ENCODE results near the gene TUBA1C.
A peak's percentile ranks its signal among the peaks of the same experiment; 100 is the strongest.
"Not testable (repeated sequence)": the region's sequence is repeated elsewhere in the genome, so short reads cannot be mapped to it uniquely, and the experiment has no call there.

TUBA1C gene

DNA sequence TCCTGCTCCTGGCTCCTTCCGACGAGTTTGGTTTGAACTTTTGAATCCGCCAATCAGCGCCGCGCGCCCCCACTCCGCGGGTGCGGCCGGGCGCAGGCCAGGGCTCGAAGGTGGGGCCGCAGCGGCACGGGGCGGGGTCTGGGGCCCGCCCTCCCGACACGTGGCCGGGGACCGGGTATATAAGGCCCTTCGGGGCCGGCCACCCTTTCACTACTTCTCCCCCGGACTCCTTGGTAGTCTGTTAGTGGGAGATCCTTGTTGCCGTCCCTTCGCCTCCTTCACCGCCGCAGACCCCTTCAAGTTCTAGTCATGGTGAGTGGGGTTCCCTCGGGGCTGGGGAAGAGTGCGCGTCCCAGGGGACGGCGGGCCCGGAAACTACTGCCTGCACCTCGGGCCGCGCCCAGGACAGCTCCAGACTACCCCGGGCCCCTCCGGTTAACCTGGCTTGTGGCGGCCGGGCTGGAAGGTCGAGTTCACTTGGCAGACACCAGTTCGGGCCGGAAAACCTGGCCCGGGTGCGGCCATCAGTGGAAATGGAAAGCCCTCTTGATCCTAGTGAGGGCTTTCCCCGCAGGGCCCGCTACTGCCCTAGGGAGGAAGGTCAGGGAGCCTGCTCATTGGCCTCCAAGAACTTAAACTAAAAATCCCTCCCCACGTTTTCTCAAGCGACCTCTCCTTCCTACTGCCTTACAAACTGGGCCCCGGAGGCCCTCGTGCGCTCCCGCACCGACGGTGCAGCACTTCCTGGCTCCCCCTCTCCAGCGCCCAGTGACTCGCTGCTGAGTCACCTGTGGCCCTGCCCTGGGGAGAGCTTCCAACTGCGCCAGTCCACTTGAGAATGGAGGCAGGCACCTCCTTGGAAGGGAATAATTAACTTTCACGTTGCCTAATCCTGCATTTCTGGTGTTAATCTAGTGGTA is at the start of gene TUBA1C:
TUBA1C (plus strand) TSS at position 210 of the 920 bp plus-strand sequence; CDS start at position 310, 100 bp downstream.
- DNase-seq: peak; percentile 86 to 90

DNA sequence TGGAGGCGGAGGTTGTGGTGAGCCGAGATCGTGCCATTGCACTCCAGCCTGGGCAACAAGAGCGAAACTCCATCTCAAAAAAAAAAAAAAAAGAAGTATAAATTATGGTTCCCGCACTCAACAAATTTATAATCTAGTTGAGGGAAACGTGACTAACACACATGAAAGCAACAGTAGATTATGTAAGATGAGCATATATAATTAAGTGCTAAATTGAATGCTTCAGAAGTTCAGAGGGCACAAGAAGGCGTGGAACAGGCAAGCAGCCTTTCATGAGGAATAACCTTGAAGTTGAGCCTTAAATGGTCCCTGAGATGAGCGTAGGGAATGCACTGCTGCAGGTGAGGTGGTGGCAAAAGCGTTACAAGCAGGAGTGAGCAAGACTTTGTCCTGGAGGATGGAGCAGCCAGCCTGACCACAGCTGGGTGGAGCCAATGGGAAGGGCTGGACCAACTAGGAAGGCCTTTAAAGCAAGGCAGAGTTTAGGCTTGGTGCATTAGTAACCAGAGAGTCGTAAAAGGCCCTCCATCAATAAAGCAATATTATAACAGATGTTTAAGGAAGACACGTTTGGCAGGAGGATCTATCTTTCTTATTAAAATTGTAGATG is 45.4 kb upstream of the TUBA1C start:
- DNase-seq: no peak

DNA sequence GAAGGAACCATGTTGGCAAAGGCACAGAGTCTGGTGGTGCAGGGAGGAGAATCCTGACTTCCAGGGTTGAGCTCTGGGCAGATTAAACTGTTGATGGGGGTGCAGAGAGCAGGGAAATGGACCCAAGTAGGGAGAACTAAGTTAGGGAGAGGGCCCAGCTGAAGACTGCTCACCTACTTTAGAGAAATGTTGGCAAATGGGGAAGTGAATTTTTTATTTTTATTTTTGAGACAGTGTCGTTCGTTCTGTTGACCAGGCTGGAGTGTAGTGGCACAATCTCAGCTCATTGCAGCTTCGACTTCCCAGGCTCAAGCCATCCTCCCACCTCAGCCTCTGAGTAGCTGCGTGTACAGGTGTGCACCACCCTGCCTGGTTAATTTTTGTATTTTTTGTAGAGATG is 43.9 kb upstream of the TUBA1C start:
- no peak for DNase-seq

DNA sequence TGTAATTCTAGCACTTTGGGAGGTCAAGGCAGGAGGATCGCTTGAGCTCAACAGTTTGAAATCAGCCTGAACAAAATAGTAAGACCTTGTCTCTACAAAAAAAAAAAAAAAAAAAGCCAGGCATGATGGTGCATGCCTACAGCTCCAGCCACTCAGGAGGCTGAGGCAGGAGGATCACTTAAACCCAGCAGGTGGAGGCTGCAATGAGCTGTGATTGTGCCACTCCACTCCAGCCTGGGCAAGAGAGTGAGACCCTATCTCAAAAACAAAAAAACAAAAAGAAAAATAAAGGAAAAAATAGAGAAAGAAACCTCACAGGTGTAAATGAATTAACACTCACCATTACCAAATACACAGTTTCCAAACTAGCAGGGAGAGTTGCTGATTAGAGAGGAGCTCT is 41.8 kb upstream of the TUBA1C start:
- DNase-seq: no peak

DNA sequence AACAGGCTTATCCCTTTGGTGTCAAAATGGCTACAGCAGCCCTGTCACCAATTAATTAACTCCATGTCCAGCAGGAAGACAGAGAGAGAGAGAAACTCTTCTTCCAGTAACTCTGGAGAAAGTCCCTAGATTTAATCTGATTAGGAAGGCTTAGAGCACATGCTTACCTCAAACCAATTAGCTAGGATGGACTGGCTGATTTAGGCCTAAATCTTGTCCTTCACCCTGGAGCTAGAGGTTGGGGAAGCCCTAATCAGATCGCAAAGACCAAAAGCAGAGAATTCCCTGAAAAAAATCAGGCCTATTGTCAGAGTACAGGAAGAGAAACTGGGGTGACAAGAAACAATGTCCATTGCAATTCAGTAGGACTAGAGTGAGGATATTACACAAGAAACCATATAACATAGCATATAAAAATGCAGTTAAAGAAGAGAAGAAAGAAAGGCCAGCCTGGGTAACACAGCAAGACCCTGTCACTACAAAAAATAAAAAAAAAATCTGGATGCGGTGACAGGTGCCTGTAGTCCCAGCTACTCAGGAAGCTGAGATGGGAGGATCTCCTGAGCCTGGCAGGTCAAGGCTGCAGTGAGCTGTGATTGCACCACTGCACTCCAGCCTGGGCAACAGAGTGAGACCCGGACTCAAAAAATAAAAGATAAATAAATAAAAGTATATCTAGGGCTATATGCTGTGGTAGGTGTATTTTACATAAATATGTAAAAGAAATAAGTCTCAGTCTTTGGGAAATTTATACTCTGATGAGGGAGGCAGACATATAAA is 41.1 kb upstream of the TUBA1C start:
- DNase-seq: no peak

DNA sequence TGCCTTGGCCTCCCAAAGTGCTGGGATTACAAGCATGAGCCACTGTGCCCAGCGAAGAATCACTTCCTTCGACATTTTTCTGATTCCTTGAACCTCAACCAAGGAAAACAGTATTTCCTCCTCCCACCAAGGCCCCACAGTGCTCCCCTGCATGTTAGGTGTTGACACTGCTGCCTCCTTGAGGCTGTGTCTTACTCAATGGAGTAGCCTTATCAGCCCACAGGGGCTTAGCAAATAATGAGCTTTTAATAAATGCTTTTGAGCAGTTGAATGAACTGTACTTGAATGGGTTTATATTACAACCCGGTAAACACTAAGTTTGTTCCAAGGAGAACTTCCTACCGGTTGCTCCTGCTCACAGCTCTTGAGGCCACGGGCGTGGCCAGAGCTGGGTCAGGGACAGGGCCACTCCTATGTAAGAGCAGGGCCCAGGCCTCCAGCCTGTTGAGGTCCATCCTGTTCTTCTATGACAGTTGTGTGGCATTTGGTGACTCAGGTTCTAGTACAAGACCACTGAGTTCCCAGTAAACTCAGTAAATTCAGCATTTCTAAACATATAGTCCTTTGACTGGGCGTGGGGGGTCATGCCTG is 39.2 kb upstream of the TUBA1C start:
- DNase-seq: no peak

DNA sequence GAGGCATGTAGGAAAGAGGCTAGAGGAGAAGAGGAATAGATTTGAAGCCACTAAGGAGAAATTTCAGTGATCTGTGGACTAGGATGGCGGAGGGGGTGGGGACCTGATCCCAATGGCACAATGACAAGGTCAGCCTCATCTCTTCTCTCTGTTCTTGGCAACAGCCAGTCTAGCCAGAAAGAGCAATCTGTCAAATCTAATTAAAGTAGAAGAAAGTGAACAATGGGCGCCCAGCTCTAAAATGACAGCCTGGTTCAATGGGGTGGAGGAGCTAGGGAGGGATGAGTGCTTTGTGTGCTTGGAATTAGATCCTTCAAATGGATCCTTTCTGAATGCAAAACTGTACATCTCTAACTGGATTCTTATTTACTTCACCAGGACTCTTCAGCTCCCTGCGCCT is 37.2 kb upstream of the TUBA1C start:
- DNase-seq: no peak

DNA sequence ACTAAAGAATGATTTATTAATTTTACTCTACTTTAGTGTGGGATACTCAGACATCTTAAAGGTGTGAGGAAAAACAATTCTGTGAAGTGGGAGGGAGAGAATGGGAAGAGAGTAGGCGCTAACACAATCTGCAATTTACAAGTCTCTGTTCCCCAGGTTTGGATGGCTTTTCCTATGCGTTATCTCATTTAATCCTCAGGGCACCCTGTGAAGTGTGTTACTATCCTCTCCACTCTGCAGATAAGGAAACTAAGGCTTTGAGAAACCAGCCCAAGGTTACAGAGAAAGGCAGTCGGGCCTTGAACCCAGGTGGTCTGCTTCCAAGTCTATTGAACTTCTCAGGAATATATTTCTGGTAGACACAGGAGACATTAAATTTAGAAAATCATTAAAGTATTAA is 36.2 kb upstream of the TUBA1C start:
- DNase-seq: no peak

DNA sequence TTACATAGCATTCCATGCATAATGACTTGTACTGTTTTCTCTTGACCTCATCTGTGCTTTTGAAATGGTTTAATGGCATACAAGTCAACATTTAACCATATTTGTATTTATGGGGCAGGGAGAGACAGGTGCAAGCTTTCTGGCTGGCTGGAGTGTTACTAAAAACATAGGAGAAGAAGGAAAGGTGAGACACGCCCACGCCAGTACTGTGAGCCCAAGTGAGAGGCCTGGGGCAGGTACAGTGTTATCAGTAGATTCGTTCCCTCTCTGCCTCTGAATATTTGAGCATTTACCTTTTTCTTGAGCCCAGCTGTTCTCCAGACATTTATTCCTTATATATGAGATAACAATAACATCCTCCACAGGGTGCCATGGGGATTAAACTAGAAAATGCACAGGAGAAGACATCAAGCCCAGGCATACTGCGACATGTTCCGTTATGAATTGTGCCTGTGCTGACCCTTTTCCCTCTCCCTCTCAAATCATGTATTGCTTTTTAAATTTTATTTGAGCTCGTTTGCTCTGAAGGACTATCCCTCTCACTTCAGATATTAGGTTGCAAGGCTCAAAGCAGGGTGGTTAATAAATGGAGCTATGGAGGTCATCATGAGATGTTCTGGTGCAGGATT is 34.6 kb upstream of the TUBA1C start:
- no peak for DNase-seq

DNA sequence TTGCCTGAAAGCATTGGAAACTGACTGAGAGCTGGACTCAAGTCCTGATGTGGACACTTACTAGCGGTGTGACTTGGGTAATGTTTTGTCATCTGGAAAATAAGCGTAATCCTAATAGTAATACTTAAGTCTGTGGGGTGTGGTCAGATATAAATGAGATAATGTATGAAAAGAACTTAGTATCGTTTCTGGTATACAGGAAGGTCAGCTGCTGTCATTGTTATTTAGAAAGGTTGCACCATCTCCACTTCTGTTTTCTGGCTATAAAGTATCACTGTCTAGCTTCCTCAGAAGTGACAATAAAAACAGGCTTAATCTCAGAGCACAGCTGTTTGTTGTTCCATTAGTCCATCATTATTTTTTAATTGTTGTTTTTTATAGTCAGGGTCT is 34.1 kb upstream of the TUBA1C start:
- no peak for DNase-seq

DNA sequence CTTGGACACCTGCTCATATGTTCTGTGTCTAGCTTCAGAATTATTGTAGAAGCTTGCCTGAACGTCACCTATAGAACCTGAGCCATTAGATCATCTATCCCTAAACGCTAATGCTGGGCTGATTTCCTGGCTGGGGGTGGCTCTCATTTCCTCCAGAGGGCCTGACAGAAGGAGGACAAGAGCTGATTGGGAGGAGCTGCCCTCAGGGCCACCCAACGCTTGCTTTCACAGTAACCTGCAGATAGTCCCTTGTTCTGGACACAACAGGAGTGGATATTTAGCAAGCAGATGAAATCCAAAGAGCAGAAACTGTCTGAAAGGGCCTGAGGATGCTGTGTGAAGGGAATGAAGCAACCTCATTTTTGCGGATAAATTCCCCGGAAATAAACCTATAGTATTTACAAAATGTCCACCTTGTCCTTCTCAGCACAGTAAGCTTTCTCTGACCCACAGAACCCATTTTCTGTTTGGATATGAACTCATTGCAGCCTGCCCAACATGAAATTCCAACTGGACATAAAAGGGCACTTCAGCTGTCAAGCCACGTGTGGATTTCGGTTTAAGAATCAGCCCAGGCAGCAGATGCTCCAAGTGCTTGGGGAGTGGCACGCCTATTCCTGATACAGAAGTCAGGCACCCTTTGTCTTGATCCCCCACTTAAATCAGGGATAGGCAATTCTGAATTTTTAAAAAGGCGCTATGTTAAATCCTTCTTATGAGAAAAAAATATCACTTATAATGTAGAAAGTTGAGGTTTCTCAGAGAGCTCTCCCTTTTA is 32.8 kb upstream of the TUBA1C start:
- no peak for DNase-seq

DNA sequence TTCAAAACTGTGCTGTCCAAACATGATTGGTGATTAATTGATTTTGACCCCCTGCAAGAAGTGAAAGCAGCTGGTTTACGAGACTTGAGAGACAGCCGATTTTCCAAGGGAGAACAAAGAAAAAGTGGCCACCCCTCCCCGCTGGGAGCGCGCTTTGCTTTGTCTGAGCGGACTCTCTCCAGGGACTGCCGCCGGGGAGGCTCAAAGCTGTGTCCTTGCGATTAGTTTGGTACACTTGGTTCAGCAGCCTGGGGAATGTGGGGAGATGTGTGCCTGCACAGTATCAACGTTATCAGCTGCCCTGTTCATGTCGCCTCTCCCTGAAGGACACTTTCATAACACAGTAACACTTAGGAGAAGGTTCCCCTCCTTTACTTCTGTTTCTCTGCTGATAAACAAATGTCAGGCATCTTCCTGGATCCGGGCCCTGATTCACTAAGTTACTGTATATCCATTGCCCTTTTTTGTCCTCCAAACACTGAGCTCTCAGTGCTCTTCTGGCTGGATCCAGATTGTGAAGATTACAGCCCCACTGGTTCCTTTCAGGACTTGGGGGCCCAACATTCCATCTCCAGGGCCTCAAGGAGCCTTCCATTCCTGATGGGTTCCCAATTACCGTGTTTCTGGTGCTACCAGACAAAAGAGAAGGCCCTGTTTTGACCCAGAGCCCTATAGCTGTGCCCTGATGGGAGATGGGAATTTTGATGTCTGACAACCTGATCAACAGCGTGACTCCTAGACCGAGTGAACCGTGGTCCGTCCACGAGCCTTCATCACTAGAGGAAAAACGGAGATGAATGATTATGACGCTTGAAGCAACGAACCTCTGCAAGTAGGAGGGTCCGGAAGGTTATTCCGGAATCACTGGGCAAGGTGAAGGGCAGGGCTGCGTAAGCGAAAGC is 31.7 kb upstream of the TUBA1C start:
- no peak for DNase-seq

DNA sequence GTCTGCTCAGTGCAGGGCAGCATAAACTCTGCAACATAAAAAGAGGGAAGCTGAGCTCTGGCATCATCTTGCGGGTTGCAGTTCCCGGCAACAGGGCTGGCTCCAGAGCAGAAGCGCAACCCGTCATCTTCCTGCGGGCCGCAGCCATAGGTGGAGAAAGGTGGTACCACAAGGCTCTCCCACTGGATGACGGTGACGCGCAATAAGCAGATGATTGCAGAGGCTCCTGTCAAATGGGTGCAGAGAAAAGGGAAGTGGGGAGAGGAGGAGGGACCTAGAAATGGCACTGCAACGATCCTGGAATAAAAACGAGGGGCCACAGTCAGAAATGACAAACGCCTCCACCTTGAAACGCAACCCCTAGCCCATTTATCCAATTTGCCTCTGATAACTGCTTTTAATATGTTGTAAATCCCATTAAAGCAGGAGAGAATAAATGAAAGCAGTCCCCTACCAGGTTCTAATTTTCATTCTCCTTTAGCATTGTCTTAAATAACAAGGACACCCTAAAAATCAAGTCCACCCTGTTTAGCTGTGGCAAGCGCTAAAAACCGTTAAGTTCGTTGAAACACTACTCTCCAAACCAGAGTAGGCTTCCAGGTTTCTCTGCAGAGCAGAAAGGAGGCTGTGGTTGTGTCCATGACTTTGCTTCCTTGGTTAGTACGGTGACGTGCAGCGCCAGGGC is 30.9 kb upstream of the TUBA1C start:
- peak in 1 of 2 donors; percentile 2 for DNase-seq

DNA sequence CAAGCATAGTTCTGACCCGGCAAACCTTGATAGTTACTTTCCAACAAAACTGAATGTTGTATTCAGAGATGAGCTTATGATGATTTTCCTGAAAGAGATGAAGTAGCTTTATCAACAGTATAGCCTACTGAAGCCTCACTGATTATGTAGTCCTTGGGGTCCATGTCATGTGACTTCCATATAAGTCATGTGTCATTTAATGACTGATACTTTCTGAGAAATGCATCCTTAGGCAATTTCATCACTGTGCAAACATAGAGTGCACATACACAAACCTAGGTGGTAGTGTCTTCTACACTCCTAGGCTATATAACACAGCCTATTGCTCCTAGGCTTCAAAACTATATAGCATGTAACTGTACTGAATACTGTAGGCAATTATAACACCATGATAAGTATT is 28.5 kb upstream of the TUBA1C start:
- DNase-seq: no peak

DNA sequence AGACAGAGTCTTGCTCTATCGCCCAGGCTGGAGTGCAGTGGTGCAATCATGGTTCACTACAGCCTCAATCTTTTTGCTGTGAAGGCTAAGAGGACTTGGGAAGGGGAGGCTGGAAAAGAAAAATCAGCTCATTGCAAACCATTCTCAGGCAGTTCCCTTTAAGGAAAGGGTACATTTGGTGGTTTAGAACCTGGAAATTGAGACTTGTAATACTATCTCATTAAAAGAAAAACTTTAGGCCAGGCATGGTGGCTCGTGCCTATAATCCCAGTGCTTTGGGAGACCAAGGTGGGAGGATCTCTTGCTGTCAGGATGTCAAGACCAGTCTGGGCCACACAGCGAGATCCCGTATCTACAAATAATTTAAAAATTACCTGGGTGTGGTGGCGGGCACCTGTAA is 21.3 kb upstream of the TUBA1C start:
- DNase-seq: no peak

DNA sequence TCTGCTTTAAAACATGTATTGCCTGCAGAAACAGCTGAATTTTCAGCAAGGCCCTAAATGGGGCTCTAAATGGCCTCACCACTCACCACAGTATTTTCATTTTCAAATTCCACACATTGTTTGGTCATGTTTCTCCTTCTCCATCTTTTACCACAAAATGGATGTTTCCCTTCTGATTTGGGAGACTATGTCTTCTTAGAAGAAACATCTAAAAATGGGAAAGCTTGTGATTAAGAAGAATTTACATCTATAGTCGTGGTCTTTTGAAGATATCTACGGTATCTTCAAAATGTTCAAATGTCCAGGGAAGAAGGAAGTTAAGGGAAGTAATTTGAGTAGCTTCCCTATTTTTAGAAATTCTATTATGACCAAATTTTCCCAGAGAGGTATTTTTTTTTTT is 20.7 kb upstream of the TUBA1C start:
- no peak for DNase-seq

DNA sequence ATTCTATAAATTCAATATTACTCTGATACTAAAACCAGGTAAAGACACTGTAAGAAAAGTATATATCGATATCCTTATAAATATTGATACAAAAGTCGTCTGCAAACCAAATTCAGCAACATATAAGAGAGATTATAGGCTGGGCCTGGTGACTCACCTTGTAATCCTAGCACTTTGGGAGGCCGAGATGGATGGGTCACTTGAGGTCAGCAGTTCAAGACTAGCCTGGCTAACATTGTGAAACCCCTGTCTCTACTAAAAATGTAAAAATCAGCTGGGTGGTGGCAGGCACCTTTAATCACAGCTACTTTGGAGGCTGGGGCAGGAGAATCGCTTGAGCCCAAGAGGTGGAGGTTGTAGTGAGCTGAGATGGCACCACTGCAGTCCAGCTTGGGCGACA is 13.5 kb upstream of the TUBA1C start:
- DNase-seq: no peak

DNA sequence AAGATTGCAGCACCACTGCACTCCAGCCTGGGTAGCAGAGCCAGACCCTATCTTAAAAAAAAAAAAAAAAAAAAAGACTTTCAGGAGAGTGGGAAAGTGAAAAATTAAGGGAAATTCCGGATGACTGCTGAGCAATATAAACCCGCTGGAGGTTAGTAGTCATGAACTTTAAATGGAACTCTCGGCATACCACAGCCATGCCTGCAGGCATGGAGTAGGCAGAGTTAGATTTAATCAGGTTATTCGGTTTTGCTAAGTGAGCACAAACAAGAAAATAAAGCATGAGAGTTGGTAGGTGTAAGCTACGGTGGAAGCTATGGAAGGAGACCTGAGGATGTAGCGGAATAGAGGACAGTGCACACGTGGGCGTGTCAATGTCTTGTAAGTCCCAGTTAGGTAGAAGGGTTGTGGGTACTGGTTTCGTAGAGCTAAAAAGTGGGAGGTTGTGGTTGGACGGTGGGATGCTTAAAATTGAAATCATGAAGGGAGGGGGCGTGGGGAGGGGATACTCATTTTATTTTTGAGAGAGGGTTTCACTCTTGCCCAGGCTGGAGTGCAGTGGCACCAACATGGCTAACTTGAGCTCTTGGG is 11.8 kb upstream of the TUBA1C start:
- DNase-seq: no peak

DNA sequence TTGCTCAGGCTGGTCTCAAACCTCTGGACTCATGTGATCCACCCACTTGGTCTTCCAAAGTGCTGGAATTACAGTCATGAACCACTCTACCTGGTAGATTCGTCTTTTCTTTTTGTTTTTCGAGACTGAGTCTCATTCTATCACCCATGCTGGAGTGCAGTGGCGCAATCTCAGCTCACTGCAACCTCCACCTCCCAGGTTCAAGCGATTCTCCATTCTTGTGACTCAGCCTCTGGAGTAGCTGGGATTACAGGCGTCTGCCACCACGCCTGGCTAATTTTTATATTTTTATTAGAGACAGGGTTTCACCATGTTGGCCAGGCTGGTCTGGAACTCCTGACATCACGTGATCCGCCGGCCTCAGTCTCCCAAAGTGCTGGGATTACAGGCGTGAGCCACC is 9.4 kb upstream of the TUBA1C start:
- not testable (repeated sequence) for DNase-seq
